ENCODE measurements around the gene VEGFA.
A peak's percentile ranks its signal among the peaks of the same experiment; 100 is the strongest.

Gene VEGFA

GRCh38 chr6:43760210-43761168 lies 9.5 kb upstream of the VEGFA start:
- no peak for DNase-seq

DNA sequence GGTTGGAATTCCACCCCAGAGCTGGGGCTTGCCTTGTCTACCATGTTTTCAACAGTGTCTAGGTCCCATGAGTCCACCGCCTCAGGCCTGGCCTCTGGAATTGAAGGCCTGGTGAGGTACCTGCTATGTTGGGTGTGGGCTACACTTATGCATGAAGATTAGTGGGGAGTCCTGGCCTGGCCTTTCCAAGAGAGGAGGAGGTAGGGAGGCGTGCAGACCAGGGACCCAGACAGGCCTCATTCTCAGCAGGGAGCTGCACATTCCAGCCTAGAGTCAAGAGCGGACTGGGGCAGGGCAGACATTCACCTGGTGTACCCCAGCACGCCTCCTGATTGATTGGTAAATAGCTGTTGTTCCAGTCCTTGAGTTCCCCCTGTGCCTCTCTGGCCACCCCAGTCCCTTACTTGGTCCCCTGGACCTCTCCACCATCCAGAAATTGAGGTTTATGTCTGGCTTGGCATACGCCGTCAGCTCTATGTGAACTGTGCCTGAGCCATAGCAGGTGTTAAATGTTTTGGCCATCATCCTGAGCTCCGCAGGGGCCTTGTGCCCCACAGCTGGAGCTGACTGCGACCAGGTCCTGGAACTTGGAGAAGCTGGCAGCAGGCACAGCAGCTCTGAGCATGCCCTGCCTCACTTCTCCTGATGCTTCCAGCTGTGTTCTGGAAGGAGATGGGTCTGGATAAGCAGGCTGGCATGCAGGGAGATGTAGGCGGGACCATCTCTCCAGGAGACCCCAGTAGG lies 8.2 kb upstream of the VEGFA start:
- no peak for DNase-seq

GRCh38 chr6:43762410-43762768 lies 7.6 kb upstream of the VEGFA start:
- no peak for DNase-seq

GRCh38 chr6:43762966-43763695 lies 6.9 kb upstream of the VEGFA start:
- DNase-seq: no peak

- no peak for DNase-seq
These were observed 6.0 kb upstream of the VEGFA start for GRCh38 chr6:43763812-43764522.

DNA sequence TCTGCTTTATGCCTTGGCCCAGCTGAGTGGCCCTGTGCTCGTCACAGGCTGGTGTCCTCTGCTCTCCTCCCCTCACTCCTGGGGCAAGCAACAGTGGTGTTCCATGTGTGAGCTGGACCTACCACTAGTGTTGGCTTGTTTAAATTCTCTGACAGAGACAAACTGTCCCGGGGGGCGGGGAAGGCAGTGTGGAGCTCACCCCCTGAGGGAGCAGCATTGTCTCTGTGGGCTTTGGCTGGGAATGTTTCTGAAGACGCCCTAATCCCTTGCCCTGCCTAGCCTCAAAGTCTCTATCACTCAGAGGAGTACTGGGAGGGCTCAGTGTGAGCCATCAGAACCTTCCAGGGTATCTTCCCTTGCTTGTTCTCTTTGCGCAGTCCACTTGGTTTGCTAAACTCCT lies 5.2 kb upstream of the VEGFA start:
- no peak for DNase-seq

DNA sequence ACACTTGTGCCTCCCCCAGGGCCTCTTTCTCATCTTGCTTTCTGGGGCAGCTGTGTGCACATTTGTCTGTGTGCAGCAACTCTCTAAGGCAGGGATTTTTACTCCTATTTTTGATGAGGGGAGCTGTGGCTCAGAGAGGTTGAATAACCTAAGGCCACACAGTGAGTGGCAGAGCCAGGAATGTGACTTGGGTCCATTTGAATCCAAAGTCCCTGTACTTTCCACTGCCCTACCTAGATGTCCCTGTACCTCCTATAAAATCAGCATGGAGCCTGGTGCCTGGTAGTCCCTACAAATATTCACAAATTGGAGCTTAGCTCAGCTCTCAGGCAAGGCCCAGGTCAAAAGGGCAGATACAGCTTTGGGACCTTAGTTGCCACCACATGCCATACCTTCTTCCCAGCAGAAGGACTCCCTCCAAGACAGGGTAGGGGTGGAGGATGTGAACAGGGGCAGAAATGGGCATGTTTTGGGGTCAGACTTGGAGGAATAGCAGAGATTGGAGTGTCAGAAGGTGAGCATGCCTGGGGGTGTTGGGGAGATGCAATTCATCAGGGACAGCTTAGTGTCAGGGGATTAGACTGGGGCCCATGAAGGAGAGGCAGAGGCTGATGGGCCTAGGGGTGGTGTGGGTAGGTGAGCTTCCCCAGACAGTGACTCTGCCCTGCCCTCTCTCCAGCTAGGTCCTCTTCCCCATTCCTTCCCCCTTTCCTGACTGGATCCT lies 4.1 kb upstream of the VEGFA start:
- no peak for DNase-seq

DNA sequence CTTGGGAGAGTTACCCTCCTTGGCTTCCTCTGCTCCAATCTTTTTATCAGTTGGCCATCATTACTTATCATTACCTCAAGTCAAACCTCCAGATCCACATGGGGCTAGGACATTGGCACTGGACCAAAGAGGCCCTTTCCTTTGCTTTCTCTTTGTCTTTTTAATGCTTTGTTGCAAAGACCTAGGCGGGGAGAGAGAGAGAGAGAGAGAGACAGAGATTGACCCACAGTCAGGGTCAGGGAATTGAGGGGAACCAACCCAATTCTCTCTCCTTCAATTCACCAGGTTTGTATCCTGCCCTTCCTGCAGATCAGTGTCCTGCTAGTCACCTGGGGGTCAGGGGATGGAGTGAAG lies 3.5 kb upstream of the VEGFA start:
- no peak for DNase-seq

DNA sequence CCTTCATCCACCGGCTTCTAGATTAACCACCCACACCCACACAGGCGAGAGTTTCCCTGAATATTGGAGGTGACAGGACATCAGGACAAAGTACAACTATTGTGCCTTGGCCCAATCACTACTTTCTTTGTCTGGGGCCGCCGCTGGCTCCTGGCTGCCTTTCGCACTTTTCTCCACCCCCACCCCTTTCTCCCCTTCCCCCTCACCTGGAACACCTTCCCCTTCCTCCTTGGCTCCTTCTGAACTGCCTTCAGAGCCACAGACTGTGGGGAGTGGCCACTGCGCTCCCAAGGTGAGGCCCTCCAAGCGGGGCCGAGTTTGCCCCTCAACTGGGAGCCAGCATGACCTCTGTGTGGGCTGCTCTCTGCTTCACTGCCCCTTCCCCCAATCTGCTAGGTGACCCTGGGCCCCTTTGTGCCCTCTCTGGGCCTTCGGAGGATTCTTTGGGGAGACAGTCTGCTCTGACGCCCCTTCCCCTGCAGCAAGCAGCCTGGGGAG lies 3.0 kb upstream of the VEGFA start:
- no peak for DNase-seq

DNA sequence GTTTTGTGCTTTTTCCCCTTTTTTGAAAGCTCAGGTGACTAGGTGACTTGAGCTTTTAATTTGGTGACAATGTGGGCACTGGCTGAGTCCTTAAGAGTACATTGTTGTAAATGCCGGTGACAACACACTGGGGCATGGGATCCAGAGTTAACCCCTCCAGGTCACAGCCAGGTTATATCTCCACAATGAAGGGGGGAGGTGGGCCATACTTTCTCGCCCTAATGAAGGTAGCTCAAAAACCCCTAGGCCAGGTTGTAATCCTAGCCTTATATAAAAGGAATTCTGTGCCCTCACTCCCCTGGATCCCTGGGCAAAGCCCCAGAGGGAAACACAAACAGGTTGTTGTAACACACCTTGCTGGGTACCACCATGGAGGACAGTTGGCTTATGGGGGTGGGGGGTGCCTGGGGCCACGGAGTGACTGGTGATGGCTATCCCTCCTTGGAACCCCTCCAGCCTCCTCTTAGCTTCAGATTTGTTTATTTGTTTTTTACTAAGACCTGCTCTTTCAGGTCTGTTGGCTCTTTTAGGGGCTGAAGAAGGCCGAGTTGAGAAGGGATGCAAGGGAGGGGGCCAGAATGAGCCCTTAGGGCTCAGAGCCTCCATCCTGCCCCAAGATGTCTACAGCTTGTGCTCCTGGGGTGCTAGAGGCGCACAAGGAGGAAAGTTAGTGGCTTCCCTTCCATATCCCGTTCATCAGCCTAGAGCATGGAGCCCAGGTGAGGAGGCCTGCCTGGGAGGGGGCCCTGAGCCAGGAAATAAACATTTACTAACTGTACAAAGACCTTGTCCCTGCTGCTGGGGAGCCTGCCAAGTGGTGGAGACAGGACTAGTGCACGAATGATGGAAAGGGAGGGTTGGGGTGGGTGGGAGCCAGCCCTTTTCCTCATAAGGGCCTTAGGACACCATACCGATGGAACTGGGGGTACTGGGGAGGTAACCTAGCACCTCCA lies 2.2 kb upstream of the VEGFA start:
- no peak for DNase-seq

- DNase-seq: no peak
These were observed 1.5 kb upstream of the VEGFA start for GRCh38 chr6:43768506-43768860.

- DNase-seq: no peak
These were observed 957 bp upstream of the VEGFA start for GRCh38 chr6:43768983-43769525.

GRCh38 chr6:43770372-43771209 lies 580 bp downstream of the VEGFA start:
- DNase-seq: peak; percentile 60 to 67

GRCh38 chr6:43771210-43771857 lies 1.3 kb downstream of the VEGFA start:
- peak; percentile 76 to 80 for DNase-seq

DNA sequence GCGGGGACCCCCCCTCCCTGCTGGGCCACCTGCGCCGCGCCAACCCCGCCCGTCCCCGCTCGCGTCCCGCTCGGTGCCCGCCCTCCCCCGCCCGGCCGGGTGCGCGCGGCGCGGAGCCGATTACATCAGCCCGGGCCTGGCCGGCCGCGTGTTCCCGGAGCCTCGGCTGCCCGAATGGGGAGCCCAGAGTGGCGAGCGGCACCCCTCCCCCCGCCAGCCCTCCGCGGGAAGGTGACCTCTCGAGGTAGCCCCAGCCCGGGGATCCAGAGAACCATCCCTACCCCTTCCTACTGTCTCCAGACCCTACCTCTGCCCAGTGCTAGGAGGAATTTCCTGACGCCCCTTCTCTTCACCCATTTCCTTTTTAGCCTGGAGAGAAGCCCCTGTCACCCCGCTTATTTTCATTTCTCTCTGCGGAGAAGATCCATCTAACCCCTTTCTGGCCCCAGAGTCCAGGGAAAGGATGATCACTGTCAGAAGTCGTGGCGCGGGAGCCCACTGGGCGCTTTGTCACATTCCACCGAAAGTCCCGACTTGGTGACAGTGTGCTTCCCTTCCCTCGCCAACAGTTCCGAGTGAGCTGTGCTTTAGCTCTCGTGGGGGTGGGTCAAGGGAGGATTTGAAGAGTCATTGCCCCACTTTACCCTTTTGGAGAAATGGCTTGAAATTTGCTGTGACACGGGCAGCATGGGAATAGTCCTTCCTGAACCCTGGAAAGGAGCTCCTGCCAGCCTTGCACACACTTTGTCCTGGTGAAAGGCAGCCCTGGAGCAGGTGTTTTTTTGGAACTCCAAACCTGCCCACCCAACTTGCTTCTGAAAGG lies 2.1 kb downstream of the VEGFA start:
- peak; percentile 78 to 82 for DNase-seq

DNA sequence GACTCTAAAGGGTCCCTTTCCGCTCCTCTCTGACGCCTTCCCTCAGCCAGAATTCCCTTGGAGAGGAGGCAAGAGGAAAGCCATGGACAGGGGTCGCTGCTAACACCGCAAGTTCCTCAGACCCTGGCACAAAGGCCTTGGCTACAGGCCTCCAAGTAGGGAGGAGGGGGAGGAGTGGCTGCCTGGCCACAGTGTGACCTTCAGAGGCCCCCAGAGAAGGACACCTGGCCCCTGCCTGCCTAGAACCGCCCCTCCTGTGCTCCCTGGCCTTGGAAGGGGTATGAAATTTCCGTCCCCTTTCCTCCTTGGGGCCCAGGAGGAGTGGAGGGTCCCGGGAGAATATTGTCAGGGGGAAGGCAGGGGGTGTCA lies 2.7 kb downstream of the VEGFA start:
- peak in 1 of 2 experiments; percentile 37 for DNase-seq

DNA sequence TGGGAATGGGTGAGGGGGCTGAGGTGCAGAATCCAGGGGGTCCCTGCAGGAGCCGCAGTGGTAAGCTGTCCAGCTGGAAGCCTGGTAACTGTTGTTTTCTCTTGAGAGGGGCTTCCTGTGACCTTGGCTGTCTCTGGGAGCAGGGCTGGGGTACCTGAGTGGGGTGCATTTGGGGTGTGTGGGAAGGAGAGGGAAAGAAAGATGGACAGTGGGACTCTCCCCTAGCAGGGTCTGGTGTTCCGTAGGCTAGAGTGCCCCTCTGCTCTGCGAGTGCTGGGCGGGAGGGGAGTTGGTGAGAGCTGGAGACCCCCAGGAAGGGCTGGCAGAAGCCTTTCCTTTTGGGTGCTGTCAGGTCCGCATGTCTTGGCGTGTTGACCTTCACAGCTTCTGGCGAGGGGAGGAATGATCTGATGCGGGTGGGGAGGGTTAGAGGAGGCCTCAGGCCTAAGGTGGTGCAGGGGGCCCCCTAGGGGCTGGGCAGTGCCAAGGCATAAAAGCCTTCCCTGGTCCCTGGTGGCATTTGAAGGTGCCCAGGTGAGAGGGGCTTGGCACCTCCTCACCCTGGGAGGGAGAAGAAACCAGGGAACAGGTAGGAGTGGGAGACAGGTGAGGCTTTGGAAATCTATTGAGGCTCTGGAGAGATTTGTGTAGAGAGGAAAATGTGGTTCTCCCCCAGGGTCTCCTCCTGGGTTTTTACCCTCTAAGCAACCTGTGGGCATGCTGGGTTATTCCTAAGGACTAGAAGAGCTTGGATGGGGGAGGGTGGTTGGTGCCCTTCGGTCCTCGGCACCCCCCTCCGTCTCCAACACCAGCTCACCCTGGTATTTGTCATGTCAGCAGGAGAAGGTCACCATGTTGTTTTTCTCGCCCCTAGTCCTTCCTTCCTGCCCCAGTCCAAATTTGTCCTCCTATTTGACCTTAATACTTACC lies 3.3 kb downstream of the VEGFA start:
- peak; percentile 71 to 77 for DNase-seq
